HepG2 (cell line): Measurements from ENCODE around the gene ATRN. TPM values are rescaled to one million over a fixed set of nuclear protein-coding genes. Genes with fewer than 3 reads are reported as not detected.

Experiments used
- ETV5 ChIP-seq: IDR thresholded peaks from 2 replicates; pipeline ENCODE4 v1.6.1; 2018; ENCODE audit warnings: missing biosample characterization, missing genetic modification reagents, inconsistent platforms, borderline replicate concordance
- GABPB1 ChIP-seq: IDR thresholded peaks from 2 replicates; pipeline ENCODE4 v1.6.1; 2016; ENCODE audit warnings: mild to moderate bottlenecking, missing genetic modification reagents, moderate library complexity, missing compliant biosample characterization
- HNRNPK ChIP-seq: fragments of 200-400 bp; formaldehyde crosslinking; IDR thresholded peaks from 2 replicates; pipeline ENCODE4 v1.6.1; 2018; ENCODE audit warnings: low read length, low read depth, moderate library complexity, mild to moderate bottlenecking; ENCODE audit not compliant: poor library complexity, severe bottlenecking
- HOXA3 ChIP-seq: sonication (generic); formaldehyde crosslinking; IDR thresholded peaks from 2 replicates; pipeline ENCODE4 v1.5.0; 2020; ENCODE audit warnings: missing genetic modification reagents
- PAX8 ChIP-seq: sonication (generic); formaldehyde crosslinking; IDR thresholded peaks from 2 replicates; pipeline ENCODE4 v1.8.0; 2022; ENCODE audit warnings: mild to moderate bottlenecking, missing genetic modification reagents, borderline replicate concordance
- SAP130 ChIP-seq: IDR thresholded peaks from 2 replicates; pipeline ENCODE4 v1.6.1; 2016; ENCODE audit warnings: low read depth
- TCF7L2 ChIP-seq: IDR thresholded peaks from 2 replicates; pipeline ENCODE4 v1.6.1; 2011; ENCODE audit warnings: mild to moderate bottlenecking, low read depth, low read length, moderate library complexity
- TSC22D2 ChIP-seq: sonication (generic); formaldehyde crosslinking; IDR thresholded peaks from 2 replicates; pipeline ENCODE4 v1.5.1; 2020; ENCODE audit warnings: missing genetic modification reagents, mild to moderate bottlenecking, borderline replicate concordance
- ZBTB7B ChIP-seq: sonication (generic); formaldehyde crosslinking; IDR thresholded peaks from 2 replicates; pipeline ENCODE4 v1.4.0; 2020; ENCODE audit warnings: missing genetic modification reagents
- ZNF160 ChIP-seq: sonication (generic); formaldehyde crosslinking; IDR thresholded peaks from 2 replicates; pipeline ENCODE4 v1.8.0; 2022; ENCODE audit warnings: mild to moderate bottlenecking, inconsistent platforms, missing genetic modification reagents
- ZNF34 ChIP-seq: sonication (generic); formaldehyde crosslinking; IDR thresholded peaks from 2 replicates; pipeline ENCODE4 v1.4.0; 2020; ENCODE audit warnings: mild to moderate bottlenecking, missing genetic modification reagents, borderline replicate concordance
- ZNF451 ChIP-seq: sonication (generic); formaldehyde crosslinking; IDR thresholded peaks from 2 replicates; pipeline ENCODE4 v1.5.0; 2020; ENCODE audit warnings: mild to moderate bottlenecking, missing genetic modification reagents
- ZNF530 ChIP-seq: sonication (generic); formaldehyde crosslinking; IDR thresholded peaks from 2 replicates; pipeline ENCODE4 v1.5.0; 2020; ENCODE audit warnings: low read depth, mild to moderate bottlenecking, missing genetic modification reagents
- ZNF720 ChIP-seq: sonication (generic); formaldehyde crosslinking; IDR thresholded peaks from 2 replicates; pipeline ENCODE4 v1.4.0; 2020; ENCODE audit warnings: missing genetic modification reagents
- ZNF724P ChIP-seq: sonication (generic); formaldehyde crosslinking; IDR thresholded peaks from 2 replicates; pipeline ENCODE4 v1.8.0; 2022; ENCODE audit warnings: missing genetic modification reagents, borderline replicate concordance
- polyA plus RNA-seq, 8 experiments: library from polyadenylated mRNA; depleted of rRNA in 3 of 8; stranded (reverse) in 7 of 8; unstranded in 1 of 8; fragments of >200 nt; fragmentation: Illumina TruSeq in 4 of 8; extraction: Trizol in 4 of 8; gene quantifications; 2 replicates each; pipeline versions ENCODE4 v1.2.1 to v1.2.3, GENCODE V29; 2011 to 2016; ENCODE audit warnings: low read depth in 4 of 8, missing spikeins in 1 of 8, mixed read lengths in 1 of 8; ENCODE audit not compliant: insufficient read depth in 1 of 8
- total RNA-seq, 5 experiments: library from RNA; depleted of rRNA; stranded (reverse); fragments of >200 nt; fragmentation: Illumina TruSeq; extraction: Trizol; gene quantifications; 2 replicates each; pipeline ENCODE4 v1.2.3, GENCODE V29; 2016; ENCODE audit warnings: low read depth in 1 of 5
- TF ChIP-seq, protein P1 (sequence below), 2 experiments: sonication (generic) in 1 of 2; formaldehyde crosslinking in 1 of 2; IDR thresholded peaks; 2 replicates each; pipeline versions ENCODE4 v1.4.0 to v1.6.1; 2018 to 2020; ENCODE audit warnings: missing genetic modification reagents in 2 of 2, borderline replicate concordance in 1 of 2, low read depth in 1 of 2, mild to moderate bottlenecking in 1 of 2, missing biosample characterization in 1 of 2
- TF ChIP-seq, protein P2 (sequence below): sonication (generic); formaldehyde crosslinking; IDR thresholded peaks from 2 replicates; pipeline ENCODE4 v1.4.0; 2020; ENCODE audit warnings: missing genetic modification reagents, mild to moderate bottlenecking, borderline replicate concordance
- TF ChIP-seq, protein P3 (sequence below): IDR thresholded peaks from 2 replicates; pipeline ENCODE4 v1.6.1; 2016; ENCODE audit warnings: low read depth, control low read depth
- TF ChIP-seq, protein P4 (sequence below): sonication (generic); formaldehyde crosslinking; IDR thresholded peaks from 2 replicates; pipeline ENCODE4 v1.5.0; 2020; ENCODE audit warnings: missing genetic modification reagents, mild to moderate bottlenecking, borderline replicate concordance
- TF ChIP-seq, protein P5 (sequence below): sonication (generic); formaldehyde crosslinking; IDR thresholded peaks from 2 replicates; pipeline ENCODE4 v1.4.0; 2020; ENCODE audit warnings: missing genetic modification reagents

ATRN gene
- total and polyA plus RNA-seq, 2 of the 13 experiments (the other 11 are each of a cell fraction or from before 2014, with no cell fraction given) = 44.2 to 81.1 TPM

DNA sequence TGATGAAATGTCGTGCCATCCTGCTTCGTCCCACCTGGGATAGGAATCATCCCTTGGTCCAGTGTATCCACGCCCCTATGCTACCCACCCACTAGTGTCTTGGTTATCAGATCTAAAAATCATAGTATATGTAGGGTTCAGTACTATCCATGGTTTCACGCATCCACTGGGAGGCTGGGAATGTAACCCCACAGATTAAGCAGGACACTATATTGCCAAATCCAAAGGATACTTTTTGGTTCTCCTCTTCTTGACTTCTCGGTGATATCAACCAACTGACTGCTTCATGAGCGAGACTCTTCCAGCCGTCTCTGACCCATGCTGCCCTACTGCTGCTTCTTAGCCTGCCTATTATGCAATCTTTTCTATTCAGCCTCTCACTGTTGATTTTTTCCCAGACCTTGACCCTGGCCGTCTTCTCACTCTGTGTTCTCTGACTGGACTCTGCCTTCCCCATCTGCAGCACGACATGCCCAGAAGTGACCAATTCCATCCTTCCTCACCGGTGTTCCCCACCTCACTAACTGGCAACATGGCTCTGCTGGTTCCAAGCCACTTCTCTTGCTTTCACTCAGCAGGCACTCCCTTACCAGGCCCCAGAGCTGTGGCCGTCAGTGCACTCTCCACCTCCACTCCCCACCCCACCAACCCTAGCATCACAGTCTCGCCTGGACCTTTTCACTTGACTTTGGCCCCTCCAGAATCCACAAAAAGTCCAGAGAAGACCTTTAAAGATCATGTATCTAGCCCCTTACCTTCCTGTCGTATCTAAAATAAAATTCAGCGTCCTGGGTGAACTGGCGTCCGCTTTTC lies 157.9 kb downstream of the ATRN start (continued):
- TF ChIP-seq, protein P1, sequence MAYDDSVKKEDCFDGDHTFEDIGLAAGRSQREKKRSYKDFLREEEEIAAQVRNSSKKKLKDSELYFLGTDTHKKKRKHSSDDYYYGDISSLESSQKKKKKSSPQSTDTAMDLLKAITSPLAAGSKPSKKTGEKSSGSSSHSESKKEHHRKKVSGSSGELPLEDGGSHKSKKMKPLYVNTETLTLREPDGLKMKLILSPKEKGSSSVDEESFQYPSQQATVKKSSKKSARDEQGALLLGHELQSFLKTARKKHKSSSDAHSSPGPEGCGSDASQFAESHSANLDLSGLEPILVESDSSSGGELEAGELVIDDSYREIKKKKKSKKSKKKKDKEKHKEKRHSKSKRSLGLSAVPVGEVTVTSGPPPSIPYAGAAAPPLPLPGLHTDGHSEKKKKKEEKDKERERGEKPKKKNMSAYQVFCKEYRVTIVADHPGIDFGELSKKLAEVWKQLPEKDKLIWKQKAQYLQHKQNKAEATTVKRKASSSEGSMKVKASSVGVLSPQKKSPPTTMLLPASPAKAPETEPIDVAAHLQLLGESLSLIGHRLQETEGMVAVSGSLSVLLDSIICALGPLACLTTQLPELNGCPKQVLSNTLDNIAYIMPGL (CRISPR knock-in tag; IDR thresholded peaks at IDR 0.05; ENCODE audit: borderline replicate concordance in 1 of 2, low read depth in 1 of 2) = peak in 1 of 2 experiments; percentile 46; a peak in 1 of 4 replicates
- TF ChIP-seq ZBTB7B (CRISPR knock-in tag) = peak; percentile 58; the same call in 1 of the 2 replicates
- TF ChIP-seq, protein P2, sequence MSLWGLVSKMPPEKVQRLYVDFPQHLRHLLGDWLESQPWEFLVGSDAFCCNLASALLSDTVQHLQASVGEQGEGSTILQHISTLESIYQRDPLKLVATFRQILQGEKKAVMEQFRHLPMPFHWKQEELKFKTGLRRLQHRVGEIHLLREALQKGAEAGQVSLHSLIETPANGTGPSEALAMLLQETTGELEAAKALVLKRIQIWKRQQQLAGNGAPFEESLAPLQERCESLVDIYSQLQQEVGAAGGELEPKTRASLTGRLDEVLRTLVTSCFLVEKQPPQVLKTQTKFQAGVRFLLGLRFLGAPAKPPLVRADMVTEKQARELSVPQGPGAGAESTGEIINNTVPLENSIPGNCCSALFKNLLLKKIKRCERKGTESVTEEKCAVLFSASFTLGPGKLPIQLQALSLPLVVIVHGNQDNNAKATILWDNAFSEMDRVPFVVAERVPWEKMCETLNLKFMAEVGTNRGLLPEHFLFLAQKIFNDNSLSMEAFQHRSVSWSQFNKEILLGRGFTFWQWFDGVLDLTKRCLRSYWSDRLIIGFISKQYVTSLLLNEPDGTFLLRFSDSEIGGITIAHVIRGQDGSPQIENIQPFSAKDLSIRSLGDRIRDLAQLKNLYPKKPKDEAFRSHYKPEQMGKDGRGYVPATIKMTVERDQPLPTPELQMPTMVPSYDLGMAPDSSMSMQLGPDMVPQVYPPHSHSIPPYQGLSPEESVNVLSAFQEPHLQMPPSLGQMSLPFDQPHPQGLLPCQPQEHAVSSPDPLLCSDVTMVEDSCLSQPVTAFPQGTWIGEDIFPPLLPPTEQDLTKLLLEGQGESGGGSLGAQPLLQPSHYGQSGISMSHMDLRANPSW (CRISPR knock-in tag) = no peak
- TF ChIP-seq PAX8 (CRISPR knock-in tag) = no peak
- no peak for TF ChIP-seq TCF7L2
- TF ChIP-seq ZNF451 (CRISPR knock-in tag) = no peak
- TF ChIP-seq, protein P3, sequence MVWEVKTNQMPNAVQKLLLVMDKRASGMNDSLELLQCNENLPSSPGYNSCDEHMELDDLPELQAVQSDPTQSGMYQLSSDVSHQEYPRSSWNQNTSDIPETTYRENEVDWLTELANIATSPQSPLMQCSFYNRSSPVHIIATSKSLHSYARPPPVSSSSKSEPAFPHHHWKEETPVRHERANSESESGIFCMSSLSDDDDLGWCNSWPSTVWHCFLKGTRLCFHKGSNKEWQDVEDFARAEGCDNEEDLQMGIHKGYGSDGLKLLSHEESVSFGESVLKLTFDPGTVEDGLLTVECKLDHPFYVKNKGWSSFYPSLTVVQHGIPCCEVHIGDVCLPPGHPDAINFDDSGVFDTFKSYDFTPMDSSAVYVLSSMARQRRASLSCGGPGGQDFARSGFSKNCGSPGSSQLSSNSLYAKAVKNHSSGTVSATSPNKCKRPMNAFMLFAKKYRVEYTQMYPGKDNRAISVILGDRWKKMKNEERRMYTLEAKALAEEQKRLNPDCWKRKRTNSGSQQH (CRISPR knock-in tag) = no peak
- TF ChIP-seq, protein P4, sequence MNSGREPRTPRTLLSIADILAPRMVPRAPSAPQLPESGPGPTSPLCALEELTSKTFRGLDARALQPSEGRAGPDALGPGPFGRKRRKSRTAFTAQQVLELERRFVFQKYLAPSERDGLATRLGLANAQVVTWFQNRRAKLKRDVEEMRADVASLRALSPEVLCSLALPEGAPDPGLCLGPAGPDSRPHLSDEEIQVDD = no peak
- TF ChIP-seq HOXA3 (CRISPR knock-in tag) = peak; percentile 88
- TF ChIP-seq ETV5 (CRISPR knock-in tag) = peak; percentile 10
- no peak for TF ChIP-seq HNRNPK
- TF ChIP-seq SAP130 (CRISPR knock-in tag) = peak; percentile 87
- peak; percentile 33; the same call in 1 of the 2 replicates for TF ChIP-seq GABPB1 (CRISPR knock-in tag)
- 0 out of 2 replicates have a peak, but pooled peaks have one; percentile 61 for TF ChIP-seq ZNF160 (CRISPR knock-in tag)
- TF ChIP-seq ZNF724P (CRISPR knock-in tag) = peak; percentile 74; the same call in 1 of the 2 replicates
- TF ChIP-seq ZNF530 (CRISPR knock-in tag) = no peak
- TF ChIP-seq, protein P5, sequence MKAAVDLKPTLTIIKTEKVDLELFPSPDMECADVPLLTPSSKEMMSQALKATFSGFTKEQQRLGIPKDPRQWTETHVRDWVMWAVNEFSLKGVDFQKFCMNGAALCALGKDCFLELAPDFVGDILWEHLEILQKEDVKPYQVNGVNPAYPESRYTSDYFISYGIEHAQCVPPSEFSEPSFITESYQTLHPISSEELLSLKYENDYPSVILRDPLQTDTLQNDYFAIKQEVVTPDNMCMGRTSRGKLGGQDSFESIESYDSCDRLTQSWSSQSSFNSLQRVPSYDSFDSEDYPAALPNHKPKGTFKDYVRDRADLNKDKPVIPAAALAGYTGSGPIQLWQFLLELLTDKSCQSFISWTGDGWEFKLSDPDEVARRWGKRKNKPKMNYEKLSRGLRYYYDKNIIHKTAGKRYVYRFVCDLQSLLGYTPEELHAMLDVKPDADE (CRISPR knock-in tag) = no peak
- TF ChIP-seq ZNF34 (CRISPR knock-in tag) = no peak
- TF ChIP-seq TSC22D2 (CRISPR knock-in tag) = peak; percentile 78; the same call in 1 of the 2 replicates
- TF ChIP-seq ZNF720 (CRISPR knock-in tag) = no peak
